Testis (tissue), 3 donors: Measurements from ENCODE around the gene MEF2A. TPM values are rescaled to one million over a fixed set of nuclear protein-coding genes. Genes with fewer than 3 reads are reported as not detected.

ENCODE experiments used
- DNase-seq: peaks from one replicate; pipeline ENCODE4 v3.0.0-alpha.2; 2019
- H3K27ac ChIP-seq, 2 donors: fragments of 200-600 bp; sonication (generic); one replicate each; pipeline ENCODE4 v1.5.1; 2019
- H3K27me3 ChIP-seq: fragments of 200-600 bp; sonication (generic); one replicate; pipeline ENCODE4 v1.5.1; 2019
- H3K36me3 ChIP-seq: fragments of 200-600 bp; sonication (generic); one replicate; pipeline ENCODE4 v1.5.1; 2017; ENCODE audit warnings: low read depth; ENCODE audit errors: missing control alignments
- H3K4me1 ChIP-seq: fragments of 200-600 bp; sonication (generic); one replicate; pipeline ENCODE4 v1.5.1; 2019
- H3K4me3 ChIP-seq, 2 donors: fragments of 200-600 bp; sonication (generic); one replicate each; pipeline ENCODE4 v1.5.1; 2017 to 2019
- H3K9me3 ChIP-seq: fragments of 200-600 bp; sonication (generic); one replicate; pipeline ENCODE4 v1.5.1; 2017
- CTCF ChIP-seq, 3 experiments: fragments of 450-650 bp in 2 of 3; fragments of 200-600 bp in 1 of 3; sonication (generic) in 1 of 3; IDR thresholded peaks; one replicate each; pipeline ENCODE4 v1.5.1; 2016 to 2019; ENCODE audit warnings: antibody characterized with exemption in 3 of 3, mild to moderate bottlenecking in 2 of 3, moderate library complexity in 1 of 3
- POLR2A ChIP-seq: fragments of 450-650 bp; IDR thresholded peaks from one replicate; pipeline ENCODE4 v1.6.1; 2017; ENCODE audit warnings: antibody characterized with exemption, mild to moderate bottlenecking, moderate library complexity
- WGBS, 2 donors: methylation state at CpG; one replicate each; pipeline ENCODE4 v1.1.5; 2018; 5-methylcytosine and 5-hydroxymethylcytosine counted together
- intact Hi-C: fragments of 100-400 bp; cut with DNase I; formaldehyde crosslinking; loops from one replicate; pipeline ENCODE4 v1.15.1; 2023; ENCODE audit warnings: low total_unique reads
- polyA plus RNA-seq: library from polyadenylated mRNA; stranded (reverse); fragments of 350-450 nt; fragmentation: Illumina TruSeq; extraction: RNeasy Lipid Tissue Mini Kit (QIAGEN cat#74804); gene quantifications from one replicate; pipeline ENCODE4 v1.2.3, GENCODE V29; 2014; ENCODE audit warnings: low read depth, low replicate concordance; ENCODE audit not compliant: insufficient read depth
- total RNA-seq, 2 donors: library from RNA; depleted of rRNA; stranded (reverse); fragments of >200 nt; gene quantifications; one replicate each; pipeline ENCODE4 v1.2.3, GENCODE V29; 2016

The MEF2A gene
- total and polyA plus RNA-seq, 3 donors from 2014 or later, result 33.7 to 68.9 (median 67.9) TPM

DNA sequence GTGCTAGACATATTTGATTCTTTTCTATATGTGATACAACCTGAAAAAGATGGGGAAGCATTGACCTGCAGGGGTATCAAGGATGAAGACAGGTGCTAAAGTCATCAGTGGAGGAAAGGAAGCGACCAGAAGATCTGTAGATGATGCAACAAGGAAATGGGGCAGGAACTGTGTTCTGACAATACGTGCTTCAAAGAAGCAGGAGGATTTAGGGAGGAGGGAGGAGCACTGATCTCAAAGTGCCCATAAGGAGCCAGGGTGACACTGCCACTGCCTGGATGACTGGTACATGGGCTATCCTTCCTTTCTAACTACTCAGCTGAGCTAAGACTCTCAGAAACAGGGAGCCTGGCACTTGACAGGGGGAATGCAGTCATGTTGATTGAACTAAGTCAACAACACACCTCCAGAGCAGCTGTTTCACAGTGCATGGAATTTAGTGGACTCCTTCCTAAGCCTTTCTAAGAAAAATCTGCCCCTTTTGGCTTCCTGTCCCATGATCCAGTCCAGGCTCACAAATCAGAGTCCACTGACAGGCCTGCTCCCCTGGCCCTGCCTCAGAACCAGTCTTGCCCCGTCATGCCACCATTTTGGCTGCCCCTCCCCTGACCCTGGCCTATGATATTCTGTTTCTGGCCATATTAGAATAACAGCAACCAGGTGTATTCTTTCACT lies 155.5 kb downstream of the MEF2A start:
- no peak overlapping the region for H3K27ac ChIP-seq
- TF ChIP-seq CTCF (IDR thresholded peaks at IDR 0.05) (no peak), POLR2A (no peak)
- no peaks in the 10 kb centered on the region for H3K27me3 ChIP-seq
- peaks cover 6% of the 10 kb centered on the region for H3K4me1 ChIP-seq
- intact Hi-C loops, result no loop called here
- H3K4me3 ChIP-seq, result no peak overlapping the region
- H3K36me3 ChIP-seq, result no peaks in the 10 kb centered on the region
- 94 to 95% methylated on average over 3 of the region's 3 CpGs for WGBS, 2 donors
- no peak for DNase-seq
- no peaks in the 10 kb centered on the region for H3K9me3 ChIP-seq

- H3K36me3 ChIP-seq, result no peaks in the 10 kb centered on the region
- H3K27me3 ChIP-seq, result no peaks in the 10 kb centered on the region
- no peaks in the 10 kb centered on the region for H3K4me1 ChIP-seq
- intact Hi-C loops, result no loop called here
- no peak overlapping the region for H3K4me3 ChIP-seq
- TF ChIP-seq CTCF (IDR thresholded peaks at IDR 0.05), result no peak
- no peak for TF ChIP-seq POLR2A
- WGBS, 2 donors, result 90 to 91% methylated on average over 4 of the region's 4 CpGs
- H3K9me3 ChIP-seq, result no peaks in the 10 kb centered on the region
- no peak overlapping the region for H3K27ac ChIP-seq
- no peak for DNase-seq
Observed at GRCh38 chr15:99721896-99722295, 156.1 kb downstream of the MEF2A start.

DNA sequence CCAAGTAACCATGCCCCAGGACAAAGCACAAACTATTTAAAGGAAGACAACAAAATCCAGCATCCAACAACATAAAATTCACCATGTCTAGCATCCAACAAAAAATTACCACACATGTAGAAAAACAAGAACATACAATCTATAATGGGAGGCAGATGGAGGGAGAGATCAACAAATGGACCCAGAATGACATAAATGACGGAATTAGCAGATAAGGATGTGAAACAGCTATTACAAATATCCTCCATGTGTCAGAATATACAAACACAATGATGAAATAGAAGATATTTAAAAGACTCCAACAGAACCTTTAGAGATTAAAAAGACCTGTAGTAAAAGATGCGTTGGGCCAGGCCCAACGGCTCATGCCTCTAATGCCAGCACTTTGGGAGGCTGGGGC lies 156.6 kb downstream of the MEF2A start:
- no peak for TF ChIP-seq POLR2A
- intact Hi-C loops, result no loop called here
- H3K36me3 ChIP-seq, result no peaks in the 10 kb centered on the region
- no peak overlapping the region for H3K27ac ChIP-seq
- no peak overlapping the region for H3K4me3 ChIP-seq
- no peaks in the 10 kb centered on the region for H3K4me1 ChIP-seq
- 95 to 97% methylated on average over 3 of the region's 3 CpGs for WGBS, 2 donors
- H3K27me3 ChIP-seq, result no peaks in the 10 kb centered on the region
- DNase-seq, result no peak
- H3K9me3 ChIP-seq, result no peaks in the 10 kb centered on the region

GRCh38 chr15:99726333-99726732 lies 160.5 kb downstream of the MEF2A start:
- 83 to 87% methylated on average over 7 of the region's 7 CpGs for WGBS, 2 donors
- TF ChIP-seq POLR2A (no peak), CTCF (IDR thresholded peaks at IDR 0.05) (no peak)
- H3K9me3 ChIP-seq, result no peaks in the 10 kb centered on the region
- H3K4me3 ChIP-seq, result no peak overlapping the region
- H3K36me3 ChIP-seq, result no peaks in the 10 kb centered on the region
- H3K27ac ChIP-seq, result no peak overlapping the region
- no peaks in the 10 kb centered on the region for H3K27me3 ChIP-seq
- no peak for DNase-seq
- H3K4me1 ChIP-seq, result peaks cover 5% of the 10 kb centered on the region
- intact Hi-C loops, result no loop called here

DNA sequence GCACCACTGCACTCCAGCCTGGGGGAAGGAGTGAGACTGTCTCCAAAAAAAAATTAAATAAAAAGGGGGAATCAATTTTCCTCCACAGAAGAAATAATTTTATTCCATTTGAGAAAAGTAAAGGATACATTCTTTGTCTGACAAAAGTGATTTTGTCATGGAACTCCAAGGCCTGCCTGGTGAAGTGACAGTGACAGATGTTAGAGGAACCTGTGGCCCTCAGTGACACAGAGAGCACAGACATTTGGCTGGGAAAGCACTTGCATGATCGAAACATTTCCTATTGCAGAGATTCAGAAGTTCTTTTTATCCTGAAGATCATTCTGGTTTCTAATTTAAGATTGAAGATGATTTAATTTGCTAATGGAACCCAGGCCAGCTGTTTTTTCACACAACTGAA lies 161.5 kb downstream of the MEF2A start:
- TF ChIP-seq CTCF (IDR thresholded peaks at IDR 0.05) (no peak), POLR2A (no peak)
- H3K27me3 ChIP-seq, result no peaks in the 10 kb centered on the region
- no peaks in the 10 kb centered on the region for H3K36me3 ChIP-seq
- DNase-seq, result no peak
- intact Hi-C loops, result no loop called here
- H3K4me1 ChIP-seq, result peaks cover 15% of the 10 kb centered on the region
- 86 to 89% methylated on average over 1 of the region's 1 CpG for WGBS, 2 donors
- no peaks in the 10 kb centered on the region for H3K9me3 ChIP-seq
- no peak overlapping the region for H3K4me3 ChIP-seq
- no peak overlapping the region for H3K27ac ChIP-seq
